T-helper 1 cell treated with Interleukin-12 subunit alpha and Interleukin-12 subunit beta and Interleukin-4 antibody, amounts not matched to agents 30 ng/mL and 1 ng/mL, for 36 hours (primary cell): ENCODE measurements around the gene ABLIM1. TPM values are rescaled to one million over a fixed set of nuclear protein-coding genes. Genes with fewer than 3 reads are reported as not detected.

Source experiments
- intact Hi-C: fragments of 100-400 bp; cut with micrococcal nuclease; formaldehyde crosslinking; loops from one replicate; pipeline ENCODE4 v1.15.1; 2024
- total RNA-seq: library from RNA; stranded (reverse); gene quantifications from 2 replicates; pipeline ENCODE4 v1.2.3, GENCODE V29; 2022

The ABLIM1 gene
- total RNA-seq, 1 donor from 2014 or later = 68.3 TPM

DNA sequence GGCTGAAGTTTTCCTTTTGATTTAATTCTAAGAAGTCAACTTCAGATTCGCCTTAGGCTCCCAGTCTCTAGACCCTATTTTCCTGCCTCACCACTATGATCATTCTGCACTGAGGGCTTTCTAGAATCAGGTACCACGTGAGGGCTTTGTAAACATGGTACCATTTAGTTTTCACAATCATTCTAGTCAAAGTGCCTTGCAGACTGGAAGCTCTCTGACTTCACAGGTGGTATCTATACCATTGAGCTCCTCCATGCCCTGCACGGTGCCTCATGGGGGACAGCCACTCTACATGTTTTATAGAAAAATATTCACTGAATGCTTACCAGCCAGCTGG, 106.5 kb downstream of the ABLIM1 start:
- intact Hi-C loops = loop anchor here (5.0 kb wide), 1 partner anchor 51 kb away; no protein-coding TSS in a partner anchor

DNA sequence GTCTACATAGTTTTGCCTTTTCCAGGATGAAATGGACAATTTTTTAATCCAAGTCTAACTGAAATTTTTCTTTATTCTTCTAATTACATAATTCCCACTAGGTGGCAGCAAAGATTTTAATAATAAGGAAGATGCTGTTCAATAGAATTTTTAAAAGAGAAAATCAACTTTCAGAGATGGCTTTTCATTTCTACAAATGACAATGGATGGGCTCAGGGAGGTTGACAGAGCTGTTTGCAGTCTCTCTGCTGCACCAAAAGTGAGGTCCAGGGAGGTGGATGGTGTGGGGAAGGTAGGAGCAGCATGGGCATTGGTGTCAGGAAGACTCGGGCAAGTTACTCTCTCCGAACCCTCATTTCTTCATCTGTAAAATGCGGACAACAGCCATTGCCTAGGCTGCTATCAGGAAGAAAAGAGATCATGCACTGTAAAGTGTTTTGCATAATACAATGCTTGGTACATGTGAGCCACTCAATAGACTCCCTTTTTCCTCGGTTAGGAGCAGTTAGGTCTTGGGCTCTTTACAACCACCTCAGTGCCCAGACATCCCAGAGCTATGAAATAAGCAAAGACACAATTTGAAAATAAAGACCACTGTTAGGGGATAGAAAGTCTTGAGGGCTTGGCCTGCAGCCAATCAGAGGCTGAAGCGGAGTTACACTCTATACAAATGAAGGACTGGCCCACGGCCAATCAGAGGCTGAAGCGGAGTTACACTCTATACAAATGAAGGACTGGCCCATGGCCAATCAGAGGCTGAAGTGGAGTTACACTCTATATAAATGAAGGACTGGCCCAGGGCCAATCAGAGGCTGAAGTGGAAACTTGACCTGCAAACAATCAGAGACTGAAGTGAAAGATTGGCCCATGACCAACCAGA, 107.1 kb downstream of the ABLIM1 start:
- intact Hi-C loops = loop anchor here (1.0 to 5.0 kb wide), 7 partner anchors 51 to 578 kb away; no protein-coding TSS in a partner anchor

DNA sequence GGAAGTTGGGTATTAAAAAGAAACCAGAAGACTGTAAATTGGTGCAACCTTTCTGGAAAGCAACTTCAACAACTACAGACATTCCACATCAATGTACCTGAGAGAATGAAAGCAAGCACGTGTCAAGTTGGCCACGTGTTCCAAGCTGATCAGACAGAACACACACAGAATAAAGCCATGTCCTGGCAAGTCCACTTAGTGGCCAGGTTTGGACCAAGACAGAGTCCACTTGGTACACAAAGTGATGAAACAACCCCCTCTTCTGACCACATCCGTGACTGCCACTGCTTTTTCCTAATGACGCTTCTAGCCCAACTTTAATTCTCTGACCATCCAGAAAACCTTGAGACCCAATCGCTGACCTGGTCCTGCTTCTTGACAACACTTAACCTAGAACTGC, 109.4 kb downstream of the ABLIM1 start:
- intact Hi-C loops = loop anchor here (1.0 kb wide), 1 partner anchor 244 kb away; no protein-coding TSS in a partner anchor

DNA sequence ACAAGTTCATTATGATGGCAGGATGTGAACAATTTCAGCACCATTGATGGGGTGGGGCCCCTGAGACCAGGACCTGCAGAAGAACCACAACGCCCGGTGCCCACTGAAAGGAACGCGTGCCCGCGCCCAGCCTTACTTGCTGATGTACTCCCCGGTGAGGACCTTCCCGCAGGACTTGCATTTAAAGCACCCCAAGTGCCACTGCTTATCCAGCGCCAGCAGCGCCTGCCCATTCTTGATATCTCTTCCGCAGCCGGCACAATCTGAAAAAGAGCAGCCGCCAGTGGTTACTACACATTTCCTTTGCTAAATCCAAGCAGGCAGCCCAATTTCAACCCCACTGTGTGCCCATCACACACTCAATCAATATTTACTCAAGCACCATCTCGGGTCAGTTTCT, 110.6 kb downstream of the ABLIM1 start:
- intact Hi-C loops = no loop called here

DNA sequence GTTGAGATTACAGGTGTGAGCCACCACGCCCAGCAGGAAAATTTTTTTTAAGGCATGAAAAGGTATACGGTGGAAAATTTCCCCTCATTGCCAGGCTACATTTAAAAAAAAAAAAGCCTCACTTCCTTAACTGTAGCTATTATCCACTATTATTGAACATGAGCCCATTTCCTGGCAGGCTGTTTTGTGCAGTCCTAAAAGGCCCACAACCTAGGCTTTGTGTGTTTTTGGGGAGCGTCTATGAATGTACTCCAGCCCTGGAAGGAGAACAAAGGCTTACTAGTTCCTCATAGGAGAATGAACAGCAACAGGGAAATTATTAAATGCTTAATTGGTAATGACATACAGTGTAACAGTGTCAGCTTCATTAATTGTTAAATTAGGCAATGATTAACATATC, 111.0 kb downstream of the ABLIM1 start:
- intact Hi-C loops = no loop called here

- intact Hi-C loops = no loop called here
These were observed 112.3 kb downstream of the ABLIM1 start for GRCh38 chr10:114545819-114546218.

GRCh38 chr10:114545071-114545470, 113.0 kb downstream of the ABLIM1 start:
- intact Hi-C loops = no loop called here

GRCh38 chr10:114544045-114544659, 113.9 kb downstream of the ABLIM1 start:
- intact Hi-C loops = loop anchor here (1.0 to 5.0 kb wide), 3 partner anchors 257 to 862 kb away; partner anchors contain the start of genes DCLRE1A and NHLRC2

DNA sequence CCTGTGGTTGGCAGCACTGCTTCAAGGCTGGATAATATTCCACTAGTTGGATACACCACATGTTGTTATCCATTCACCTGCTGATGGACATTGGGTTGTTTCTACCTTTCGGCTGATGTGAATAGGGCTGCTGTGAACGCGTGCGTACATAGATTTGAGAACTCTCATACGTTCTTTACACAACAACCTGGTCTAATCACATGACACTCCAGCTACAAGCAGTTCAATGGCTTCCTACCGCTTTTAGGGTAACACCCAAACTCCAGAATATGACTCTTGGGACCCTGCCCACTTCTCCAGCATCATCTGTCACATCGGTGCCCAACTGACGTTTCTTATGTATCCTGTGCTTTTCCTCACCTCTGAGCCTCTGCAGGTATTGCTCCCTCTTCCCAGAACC, 114.6 kb downstream of the ABLIM1 start:
- intact Hi-C loops = loop anchor here (5.0 kb wide), 2 partner anchors 691 to 861 kb away; partner anchors contain the start of genes DCLRE1A and NHLRC2

- intact Hi-C loops = loop anchor here (5.0 kb wide), 2 partner anchors 690 to 860 kb away; partner anchors contain the start of genes DCLRE1A and NHLRC2
These were observed 115.7 kb downstream of the ABLIM1 start for GRCh38 chr10:114542373-114542772.

- intact Hi-C loops = loop anchor here (1.0 to 5.0 kb wide), 13 partner anchors 15 to 859 kb away; partner anchors contain the start of genes CCDC186, DCLRE1A, NHLRC2 and TRUB1
These were observed 116.3 kb downstream of the ABLIM1 start for GRCh38 chr10:114541797-114542160.

DNA sequence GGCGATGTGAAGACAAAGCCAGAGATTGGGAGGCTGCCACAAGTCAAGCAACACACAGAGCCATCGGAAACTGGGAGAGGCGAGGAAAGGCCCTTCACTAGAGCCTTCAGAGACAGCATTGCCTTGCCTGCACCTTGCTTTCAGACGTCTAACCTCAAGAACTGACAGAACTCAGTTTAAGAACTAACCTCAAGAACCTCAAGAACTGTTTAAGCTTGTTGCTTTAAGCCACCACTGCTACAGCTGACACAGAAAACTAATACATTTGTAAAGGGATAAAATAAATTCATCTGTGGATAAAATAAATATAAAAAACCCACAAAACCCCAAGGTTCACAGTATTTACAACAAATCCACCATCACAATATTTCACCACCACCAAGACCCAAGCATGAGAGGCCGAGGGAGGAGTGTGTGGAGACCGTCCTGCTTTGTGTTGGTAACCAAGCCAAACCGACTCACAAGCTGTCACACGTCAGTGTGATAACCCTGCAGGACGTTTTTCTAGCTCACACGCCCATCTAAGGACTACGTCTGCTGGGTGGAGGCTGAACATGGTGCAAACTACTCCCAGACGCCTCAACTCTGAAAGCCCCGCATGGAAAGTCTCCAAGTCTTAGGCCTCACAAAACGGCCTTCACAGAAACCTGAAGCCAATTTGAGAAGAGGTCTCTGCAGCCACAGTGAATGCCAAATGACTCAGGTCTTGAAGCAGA, 116.8 kb downstream of the ABLIM1 start:
- intact Hi-C loops = loop anchor here (1.0 to 5.0 kb wide), 13 partner anchors 15 to 859 kb away; partner anchors contain the start of genes CCDC186, DCLRE1A, NHLRC2 and TRUB1

- intact Hi-C loops = loop anchor here (2.0 to 5.0 kb wide), 6 partner anchors 235 to 858 kb away; partner anchors contain the start of genes CCDC186, DCLRE1A and NHLRC2
These were observed 117.8 kb downstream of the ABLIM1 start for GRCh38 chr10:114540236-114540635.

DNA sequence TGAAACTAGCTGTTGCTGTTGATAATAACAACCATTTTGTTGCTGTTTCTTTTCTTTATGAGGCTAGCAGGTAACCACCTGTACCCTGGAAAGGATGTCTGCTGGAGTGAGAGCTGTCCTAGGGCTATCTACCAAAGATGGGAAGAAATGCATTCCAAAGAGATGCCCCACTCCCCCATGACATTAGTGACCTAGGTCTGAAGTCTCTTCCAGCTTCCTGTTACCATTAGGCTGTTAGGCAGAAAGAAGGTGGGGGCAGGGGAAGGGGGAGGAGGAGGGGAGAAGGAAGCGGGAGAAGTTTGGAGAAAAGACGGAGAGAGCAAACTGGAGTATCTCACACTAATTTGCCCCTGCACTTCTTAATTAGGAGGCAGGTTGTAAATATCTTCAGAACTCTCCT, 118.5 kb downstream of the ABLIM1 start:
- intact Hi-C loops = loop anchor here (2.0 to 5.0 kb wide), 6 partner anchors 235 to 857 kb away; partner anchors contain the start of genes CCDC186, DCLRE1A and NHLRC2

DNA sequence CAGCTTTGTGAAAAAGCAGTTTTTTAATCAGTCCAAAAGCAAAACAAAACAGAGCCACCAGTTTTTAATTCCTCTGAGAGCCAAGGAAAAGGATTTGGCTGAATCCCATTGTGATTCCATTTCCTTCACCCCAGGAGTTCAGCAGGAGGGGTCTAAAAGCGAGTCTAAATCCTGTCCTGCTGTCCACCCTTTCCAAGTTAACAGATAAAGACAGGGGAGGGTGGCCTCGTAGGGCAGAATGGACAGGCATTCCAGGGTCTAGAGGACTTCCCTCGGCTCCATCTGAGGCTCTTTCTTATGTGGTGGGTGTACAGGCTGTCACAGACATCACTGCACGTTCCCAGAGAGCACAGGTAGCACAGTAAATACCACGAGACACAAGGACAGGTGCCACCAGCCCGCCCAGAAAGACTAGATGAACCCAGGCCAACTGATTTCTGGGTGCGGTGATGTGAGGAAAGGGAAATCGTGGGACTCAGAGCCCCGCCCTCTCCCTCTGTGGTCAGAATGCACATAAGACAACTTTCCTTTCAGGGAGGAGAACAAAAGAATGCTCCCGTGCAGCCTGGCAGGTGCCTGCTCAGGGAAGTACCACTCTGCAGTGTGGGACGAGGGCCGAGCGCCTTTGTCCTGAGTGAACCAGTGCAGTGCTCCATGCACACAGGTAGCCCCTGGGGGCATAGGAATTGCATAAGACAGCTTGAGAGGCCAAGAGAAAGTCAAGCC, 119.7 kb downstream of the ABLIM1 start:
- intact Hi-C loops = no loop called here

- intact Hi-C loops = no loop called here
These were observed 120.3 kb downstream of the ABLIM1 start for GRCh38 chr10:114537736-114538135.

- intact Hi-C loops = no loop called here
These were observed 123.5 kb downstream of the ABLIM1 start for GRCh38 chr10:114534571-114534981.

DNA sequence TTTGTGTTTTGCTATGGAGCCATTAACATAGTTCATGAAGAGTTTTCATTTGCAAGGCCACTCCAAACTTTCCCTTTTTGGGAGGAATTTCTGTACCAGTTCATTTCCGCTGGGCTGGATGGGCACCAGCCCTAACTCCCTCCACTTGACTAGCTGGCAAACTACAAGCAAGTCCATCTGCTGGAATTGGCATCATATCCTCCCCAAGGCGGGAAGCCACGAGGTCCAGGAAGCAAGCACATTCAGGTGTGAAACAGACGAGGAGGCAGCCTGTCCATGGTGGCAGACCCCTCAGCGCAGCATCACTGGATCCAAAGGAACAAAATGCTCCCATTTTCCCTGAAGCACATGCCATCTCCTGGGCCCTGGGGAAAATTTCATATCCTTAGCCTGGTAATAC, 125.8 kb downstream of the ABLIM1 start:
- intact Hi-C loops = no loop called here

DNA sequence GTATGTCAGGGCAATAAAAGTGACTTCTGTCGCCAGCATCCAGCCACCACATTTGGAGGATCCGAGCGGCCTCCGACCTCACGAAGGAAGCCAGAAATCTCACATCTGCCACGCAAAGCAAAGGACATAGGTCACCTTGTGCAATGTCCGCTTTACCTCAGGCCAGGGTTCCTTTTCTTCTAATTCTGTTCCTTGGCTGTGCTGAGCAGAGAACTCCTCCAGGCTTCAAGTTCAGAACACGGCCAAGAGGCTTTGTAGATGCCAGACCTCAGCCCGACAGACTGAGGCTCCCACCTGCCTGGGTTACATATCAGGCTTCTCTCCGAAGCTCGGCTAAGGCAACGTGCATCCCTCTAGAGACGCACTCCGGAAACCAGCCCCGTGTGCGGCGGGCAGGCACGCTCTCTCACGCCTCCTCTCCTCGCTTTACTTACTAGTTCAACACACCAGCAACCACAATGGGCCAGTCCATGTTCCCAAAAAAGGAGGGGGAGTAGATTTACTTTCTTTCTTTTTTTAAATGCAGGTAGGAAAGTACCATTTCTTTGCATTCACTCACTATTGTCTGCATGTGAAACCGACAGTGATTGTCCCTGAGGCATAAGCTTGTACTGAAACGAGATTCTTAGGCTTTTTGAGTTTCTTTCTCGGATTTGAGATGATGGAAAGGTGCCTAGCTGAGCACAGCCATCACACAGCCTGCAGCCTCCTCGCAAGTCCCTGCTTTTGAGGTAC, 131.4 kb downstream of the ABLIM1 start:
- intact Hi-C loops = loop anchor here (1.0 to 5.0 kb wide), 14 partner anchors 10 to 1994 kb away; partner anchors contain the start of genes ATRNL1, CCDC186, FHIP2A and TRUB1

- intact Hi-C loops = loop anchor here (1.0 to 5.0 kb wide), 14 partner anchors 10 to 1994 kb away; partner anchors contain the start of genes ATRNL1, CCDC186, FHIP2A and TRUB1
These were observed 132.0 kb downstream of the ABLIM1 start for GRCh38 chr10:114526126-114526503.
